GM12875 (cell line): ENCODE measurements around the gene ANKIB1.

Experiments
- H3K4me3 ChIP-seq: one replicate; pipeline ENCODE4 v1.5.1; 2011; ENCODE audit warnings: low read depth, low read length, control low read depth
- TF ChIP-seq, protein P1 (sequence below): IDR thresholded peaks from 2 replicates; pipeline ENCODE4 v1.5.1; 2011; ENCODE audit warnings: low read depth, mild to moderate bottlenecking, control low read depth, inconsistent platforms, low read length, moderate library complexity, borderline replicate concordance; ENCODE audit not compliant: insufficient read depth

The ANKIB1 gene

DNA sequence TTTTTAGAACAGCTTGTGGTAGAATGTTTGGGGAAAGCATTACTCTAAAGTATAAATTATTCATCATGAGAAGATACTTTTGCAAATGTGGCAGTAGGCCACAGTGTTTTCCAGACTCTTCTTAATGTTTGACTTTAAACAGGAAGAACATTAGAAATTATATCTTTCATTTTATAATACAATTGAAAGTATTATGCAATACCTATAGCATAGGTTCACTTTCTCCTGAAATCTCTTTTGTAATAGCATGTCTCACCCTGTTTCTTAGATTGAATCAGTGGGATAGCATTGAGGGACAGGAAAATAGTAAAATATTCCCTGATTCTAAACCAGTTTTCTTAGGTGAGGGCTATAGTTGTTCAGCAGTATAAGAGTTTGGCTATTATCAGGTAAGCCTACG, 23.1 kb downstream of the ANKIB1 start:
- no peak overlapping the region for H3K4me3 ChIP-seq
- TF ChIP-seq, protein P1, sequence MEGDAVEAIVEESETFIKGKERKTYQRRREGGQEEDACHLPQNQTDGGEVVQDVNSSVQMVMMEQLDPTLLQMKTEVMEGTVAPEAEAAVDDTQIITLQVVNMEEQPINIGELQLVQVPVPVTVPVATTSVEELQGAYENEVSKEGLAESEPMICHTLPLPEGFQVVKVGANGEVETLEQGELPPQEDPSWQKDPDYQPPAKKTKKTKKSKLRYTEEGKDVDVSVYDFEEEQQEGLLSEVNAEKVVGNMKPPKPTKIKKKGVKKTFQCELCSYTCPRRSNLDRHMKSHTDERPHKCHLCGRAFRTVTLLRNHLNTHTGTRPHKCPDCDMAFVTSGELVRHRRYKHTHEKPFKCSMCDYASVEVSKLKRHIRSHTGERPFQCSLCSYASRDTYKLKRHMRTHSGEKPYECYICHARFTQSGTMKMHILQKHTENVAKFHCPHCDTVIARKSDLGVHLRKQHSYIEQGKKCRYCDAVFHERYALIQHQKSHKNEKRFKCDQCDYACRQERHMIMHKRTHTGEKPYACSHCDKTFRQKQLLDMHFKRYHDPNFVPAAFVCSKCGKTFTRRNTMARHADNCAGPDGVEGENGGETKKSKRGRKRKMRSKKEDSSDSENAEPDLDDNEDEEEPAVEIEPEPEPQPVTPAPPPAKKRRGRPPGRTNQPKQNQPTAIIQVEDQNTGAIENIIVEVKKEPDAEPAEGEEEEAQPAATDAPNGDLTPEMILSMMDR: no peak

GRCh38 chr7:92275327-92275726, 29.6 kb downstream of the ANKIB1 start:
- H3K4me3 ChIP-seq: no peak overlapping the region
- TF ChIP-seq, protein P1: no peak

DNA sequence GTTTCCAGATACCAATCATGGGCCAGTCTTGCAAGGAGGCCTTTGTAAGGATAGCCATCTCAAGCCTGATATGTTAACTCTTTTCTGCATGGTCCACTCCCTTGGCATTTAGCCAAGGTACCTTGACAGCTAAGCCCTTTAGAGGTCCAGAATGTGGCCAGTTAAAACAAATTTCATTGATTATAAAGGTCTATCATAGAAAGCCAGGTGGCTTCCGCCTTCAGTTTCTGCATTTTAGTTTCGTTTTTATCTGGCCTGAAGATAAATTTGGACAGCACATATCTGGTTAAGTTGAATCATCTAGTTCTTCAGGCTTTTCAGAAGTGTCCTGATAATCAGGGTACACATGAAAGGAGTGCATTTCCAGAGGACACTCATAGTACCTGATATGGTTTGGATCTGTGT, 30.7 kb downstream of the ANKIB1 start:
- TF ChIP-seq, protein P1: no peak
- H3K4me3 ChIP-seq: no peak overlapping the region

- H3K4me3 ChIP-seq: no peak overlapping the region
- TF ChIP-seq, protein P1: no peak
These were observed 33.7 kb downstream of the ANKIB1 start for GRCh38 chr7:92279396-92280031.

DNA sequence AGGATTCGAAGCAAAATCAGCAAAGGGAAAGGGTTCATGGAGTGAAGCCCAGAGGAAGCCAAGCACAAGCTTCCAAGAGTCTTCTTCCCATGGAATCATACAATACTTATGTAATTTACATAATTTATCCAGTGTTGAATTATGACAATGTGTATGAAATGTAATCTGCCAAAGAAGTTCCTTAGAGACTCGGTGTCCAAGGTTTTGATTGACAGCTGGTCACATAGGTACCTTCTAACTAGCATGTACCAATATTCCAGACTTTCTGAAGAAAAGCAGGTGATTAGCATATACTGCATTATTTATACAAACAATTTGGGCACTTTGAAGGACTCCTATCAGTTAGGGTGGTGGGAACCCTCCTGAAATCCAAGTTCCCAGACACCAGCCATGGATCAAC, 35.3 kb downstream of the ANKIB1 start:
- TF ChIP-seq, protein P1: no peak
- H3K4me3 ChIP-seq: no peak overlapping the region

DNA sequence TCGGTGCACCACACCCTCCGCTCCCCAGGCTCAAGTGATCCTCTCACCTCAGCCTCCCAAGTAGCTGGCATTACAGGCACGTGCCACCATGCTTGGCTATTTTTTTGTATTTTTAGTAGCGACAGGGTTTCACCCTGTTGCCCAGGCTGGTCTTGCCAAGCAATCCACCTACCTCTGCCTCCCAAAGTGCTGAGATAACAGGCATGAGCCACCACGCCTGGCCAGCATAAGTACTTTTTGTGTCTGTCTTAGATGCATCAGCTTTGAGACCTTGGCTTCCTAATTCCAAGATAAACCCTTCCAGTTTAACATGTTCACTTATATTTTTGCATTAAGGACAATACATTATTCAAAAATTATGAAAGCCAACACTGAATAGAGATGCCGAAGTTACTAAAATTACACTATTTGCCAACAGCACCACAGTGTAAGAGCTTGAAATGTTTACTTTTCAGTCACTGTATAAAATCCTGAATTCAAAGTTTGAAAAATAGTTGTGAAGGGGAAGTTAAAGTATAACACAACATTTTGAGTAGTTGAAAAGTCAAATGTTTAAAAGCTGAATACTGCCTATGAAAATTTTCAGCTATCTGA, 36.5 kb downstream of the ANKIB1 start:
- H3K4me3 ChIP-seq: no peak overlapping the region
- TF ChIP-seq, protein P1: no peak

- TF ChIP-seq, protein P1: no peak
- no peak overlapping the region for H3K4me3 ChIP-seq
These were observed 37.2 kb downstream of the ANKIB1 start for GRCh38 chr7:92282930-92283329.
